Measurements from ENCODE around the gene C1QL1.
A peak's percentile ranks its signal among the peaks of the same experiment; 100 is the strongest.
"Not testable (repeated sequence)": the region's sequence is repeated elsewhere in the genome, so short reads cannot be mapped to it uniquely, and the experiment has no call there.

C1QL1 gene

DNA sequence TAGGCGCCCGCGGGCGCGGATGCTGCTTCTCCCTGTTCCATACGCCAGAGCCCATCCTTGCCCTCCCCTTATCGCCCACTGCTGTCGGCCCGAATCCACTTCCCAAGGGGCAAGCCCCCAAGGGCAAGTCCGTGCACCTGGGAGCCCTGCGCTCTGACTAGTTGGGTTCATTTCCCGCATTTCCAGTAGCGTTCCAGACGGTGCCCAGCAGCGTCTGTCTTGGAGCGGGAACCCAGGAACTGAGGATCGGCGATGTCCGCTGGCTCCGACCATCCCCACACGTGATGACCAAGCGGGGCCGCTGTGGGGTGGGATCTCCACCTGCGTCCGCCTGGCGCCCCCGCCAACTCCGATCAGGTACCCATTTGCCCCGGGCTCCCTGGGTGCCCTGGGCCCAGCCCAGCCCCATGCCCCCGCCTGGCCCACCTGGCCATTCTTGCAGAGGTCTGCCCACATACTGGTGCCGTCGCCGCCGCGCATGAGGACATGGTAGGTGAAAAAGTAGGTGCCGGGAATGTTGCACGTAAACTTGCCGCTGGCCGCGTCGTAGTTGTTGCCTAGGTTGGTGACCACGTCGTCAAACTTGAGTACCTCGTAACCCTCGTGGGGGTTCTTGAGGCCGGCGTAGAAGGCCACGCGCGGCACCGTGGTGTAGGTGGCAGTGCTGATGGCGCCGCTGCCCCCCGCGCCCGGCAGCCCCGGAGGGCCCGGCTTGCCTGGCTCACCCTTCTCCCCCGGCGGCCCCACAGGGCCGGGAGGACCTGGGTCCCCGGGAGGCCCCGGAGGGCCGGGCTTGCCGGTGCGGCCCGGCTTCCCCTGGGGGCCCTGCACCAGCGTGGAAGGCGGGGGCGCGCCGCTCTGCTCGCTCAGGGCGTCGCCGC lies 837 bp downstream of the C1QL1 start:
- DNase-seq (ENCODE audit: low read depth, low spot score): no peak
- H3K4me3 ChIP-seq (ENCODE audit: low read length): no peak overlapping the region; the same call in 1 of the 2 replicates

- no peak for DNase-seq (ENCODE audit: low read depth, low spot score)
- no peak overlapping the region for H3K4me3 ChIP-seq (ENCODE audit: low read length)
Observed at GRCh38 chr17:44966348-44967025, 1.6 kb downstream of the C1QL1 start.

GRCh38 chr17:44965481-44966234 lies 2.4 kb downstream of the C1QL1 start:
- no peak overlapping the region for H3K4me3 ChIP-seq (ENCODE audit: low read length)
- DNase-seq (ENCODE audit: low read depth, low spot score): no peak

DNA sequence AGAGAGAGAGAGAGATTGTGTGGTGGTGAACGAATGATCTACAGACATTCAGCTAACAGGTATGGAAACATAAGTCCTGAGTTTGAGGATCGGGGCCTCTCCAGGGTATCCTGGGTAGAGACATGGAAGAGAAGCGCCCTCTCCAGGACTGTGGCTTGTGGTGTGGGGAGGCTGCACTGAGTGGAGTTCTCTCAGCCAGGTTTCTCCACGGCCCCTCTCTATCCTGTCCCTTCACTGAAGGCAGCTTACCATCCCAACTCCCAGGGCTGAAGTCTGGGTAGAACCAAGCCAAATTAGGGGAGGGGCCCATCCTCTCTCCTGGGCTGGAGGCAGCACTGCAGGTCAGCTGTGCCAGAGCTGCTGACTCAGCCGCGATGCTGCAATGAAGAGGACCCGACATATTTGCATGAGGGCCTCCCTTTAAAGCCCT lies 6.2 kb downstream of the C1QL1 start:
- no peak for DNase-seq (ENCODE audit: low read depth, low spot score)

GRCh38 chr17:44960691-44961090 lies 7.4 kb downstream of the C1QL1 start:
- no peak for DNase-seq (ENCODE audit: low read depth, low spot score)
- H3K4me3 ChIP-seq (ENCODE audit: low read length): no peak overlapping the region

More for the DNA sequence above, 6.2 kb downstream of the C1QL1 start:
- H3K4me3 ChIP-seq (ENCODE audit: low read length): no peak overlapping the region

DNA sequence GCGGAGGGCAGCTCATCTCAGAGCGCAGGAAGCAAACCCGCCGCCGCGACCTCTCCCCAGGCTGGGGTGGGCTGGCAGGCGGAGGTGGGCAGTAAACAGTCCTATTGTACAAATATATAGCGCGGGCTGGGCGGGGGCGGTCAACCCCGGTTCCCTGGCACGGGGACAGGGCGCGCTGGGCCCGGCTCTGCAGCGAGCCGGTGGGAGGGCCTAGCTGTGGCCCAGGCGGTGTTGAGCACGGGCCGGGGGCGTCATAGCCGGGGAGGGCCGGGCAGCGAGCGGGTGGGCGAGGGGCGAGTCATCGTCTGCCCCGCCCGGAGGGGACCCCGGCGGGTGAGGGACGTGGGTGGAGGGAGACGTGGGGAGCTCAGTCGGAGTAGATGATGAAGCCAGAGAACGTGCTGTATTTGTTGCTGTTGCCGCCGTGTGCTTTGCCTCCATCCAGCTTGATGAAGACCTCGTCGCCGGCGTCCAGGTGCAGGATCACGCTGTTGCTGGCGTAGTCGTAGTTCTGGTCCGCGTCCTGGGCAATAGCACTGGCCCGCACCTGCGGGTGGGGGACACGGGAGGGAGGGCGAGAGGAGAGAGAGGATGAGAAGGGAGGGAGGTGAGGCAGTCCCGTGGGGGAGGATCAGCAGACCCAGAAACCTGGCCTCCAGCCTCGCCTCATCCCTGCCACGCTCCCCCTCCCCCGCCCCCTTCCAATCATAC lies 8.1 kb downstream of the C1QL1 start:
- no peak for DNase-seq (ENCODE audit: low read depth, low spot score)
- no peak overlapping the region for H3K4me3 ChIP-seq (ENCODE audit: low read length)

DNA sequence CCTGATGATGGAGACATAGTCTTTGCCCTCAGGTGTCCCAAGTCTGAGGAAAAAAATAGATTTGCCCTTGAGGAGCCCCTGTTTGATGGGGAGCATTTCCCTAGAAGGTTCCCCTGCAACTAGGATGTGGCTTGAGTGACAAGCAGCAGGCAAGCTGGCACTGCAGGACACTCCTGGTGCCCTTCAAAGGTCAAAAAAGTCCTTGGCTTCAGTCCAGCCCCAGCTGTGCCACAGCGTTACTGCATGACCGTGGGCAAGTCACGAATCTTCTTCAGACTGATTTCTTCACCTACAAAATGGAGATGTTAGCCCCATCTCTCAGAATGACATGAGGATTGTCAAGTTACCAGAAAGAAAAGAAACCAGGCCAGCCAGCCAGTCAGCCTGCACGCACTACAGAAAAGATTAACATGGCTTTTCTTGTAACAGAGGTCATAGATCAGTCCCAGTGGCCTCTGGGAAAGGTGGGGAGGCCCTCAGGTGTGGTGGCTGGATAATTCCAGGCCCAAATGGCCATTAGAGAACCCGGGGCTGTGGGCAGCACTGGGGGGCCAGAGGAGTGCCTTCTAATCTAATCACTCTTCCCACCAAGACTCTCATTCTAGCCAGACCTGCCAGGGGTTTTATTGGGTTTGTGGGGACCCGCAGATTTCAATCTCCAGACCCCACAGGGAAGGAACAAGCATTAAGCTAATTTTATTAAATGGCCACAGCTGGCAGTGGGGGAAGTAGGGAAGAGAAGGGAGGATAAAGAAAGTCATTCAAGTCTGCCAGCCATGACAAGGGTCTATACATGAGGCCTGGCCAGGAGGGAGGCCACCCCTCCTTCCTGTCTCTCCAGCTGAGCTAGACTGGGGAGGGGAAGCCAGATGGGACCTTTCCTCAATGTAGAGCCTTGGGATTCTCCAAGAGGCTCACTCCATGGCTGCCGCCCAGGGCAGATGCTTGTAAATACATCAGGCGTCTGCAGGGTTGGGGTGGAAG lies 10.8 kb downstream of the C1QL1 start:
- no peak for DNase-seq (ENCODE audit: low read depth, low spot score)
- H3K4me3 ChIP-seq (ENCODE audit: low read length): no peak overlapping the region

GRCh38 chr17:44955674-44956425 lies 12.3 kb downstream of the C1QL1 start:
- no peak for DNase-seq (ENCODE audit: low read depth, low spot score)
- H3K4me3 ChIP-seq (ENCODE audit: low read length): no peak overlapping the region

DNA sequence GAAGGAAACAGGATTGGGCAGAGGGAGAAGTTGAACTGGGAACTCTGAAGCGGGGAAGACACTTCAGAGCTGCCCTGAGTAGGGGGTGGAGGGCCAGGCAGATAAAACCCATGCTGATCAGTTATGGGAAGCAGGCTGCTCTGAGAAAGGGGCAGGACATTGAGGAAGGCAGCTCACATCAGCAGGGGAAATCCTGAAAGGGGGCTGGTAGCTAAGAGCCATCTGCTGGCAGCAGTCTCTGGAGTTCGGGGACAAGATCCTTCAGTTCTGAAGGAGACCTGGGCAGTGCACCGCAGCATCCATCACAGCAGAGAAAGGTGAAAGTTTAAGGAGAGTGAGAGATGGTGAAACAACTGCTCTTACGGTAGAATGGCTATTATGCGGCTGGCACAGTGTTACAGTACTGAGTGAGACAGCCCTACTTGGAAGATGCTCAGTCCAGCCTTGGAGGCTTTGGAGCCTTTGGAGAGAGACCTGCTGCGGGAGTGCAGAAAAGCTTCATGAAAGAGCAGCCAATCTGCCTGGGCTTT lies 15.1 kb downstream of the C1QL1 start:
- no peak overlapping the region for H3K4me3 ChIP-seq (ENCODE audit: low read length)
- DNase-seq (ENCODE audit: low read depth, low spot score): no peak

DNA sequence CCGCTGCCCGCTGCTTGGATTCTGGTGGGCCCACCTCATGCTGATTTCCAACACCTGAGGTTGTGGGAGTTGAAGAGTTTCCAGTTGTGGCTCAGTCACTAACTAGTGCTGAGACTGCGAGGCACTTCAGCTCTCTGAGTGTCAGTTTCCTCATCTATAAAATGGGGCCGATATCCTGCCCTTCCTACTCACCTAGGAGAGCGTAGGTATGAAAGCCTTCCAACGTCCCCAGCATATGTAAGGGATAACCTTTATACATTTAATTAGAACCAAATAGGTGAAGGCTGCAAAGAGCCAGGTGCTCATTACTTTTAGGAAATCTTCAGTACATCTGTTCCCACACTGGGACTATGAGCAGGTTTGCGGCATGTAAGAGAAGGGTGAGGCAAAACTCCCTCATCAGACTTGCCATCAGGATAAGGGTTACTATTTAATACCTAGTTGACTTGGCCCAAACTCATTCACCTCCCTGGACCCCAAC lies 19.7 kb downstream of the C1QL1 start:
- no peak for DNase-seq (ENCODE audit: low read depth, low spot score)
- peak overlapping the region; percentile 78 for H3K4me3 ChIP-seq (ENCODE audit: low read length)

- peak; percentile 98 for DNase-seq (ENCODE audit: low read depth, low spot score)
- peak within 1 kb of the TSS; percentile 78 for H3K4me3 ChIP-seq (ENCODE audit: low read length)
Observed at GRCh38 chr17:44947461-44948314, 20.4 kb downstream of the C1QL1 start, which contains the start of gene KIF18B. KIF18B (minus strand) TSS chr17:44947773; CDS start chr17:44936344, 11,429 bp downstream.

DNA sequence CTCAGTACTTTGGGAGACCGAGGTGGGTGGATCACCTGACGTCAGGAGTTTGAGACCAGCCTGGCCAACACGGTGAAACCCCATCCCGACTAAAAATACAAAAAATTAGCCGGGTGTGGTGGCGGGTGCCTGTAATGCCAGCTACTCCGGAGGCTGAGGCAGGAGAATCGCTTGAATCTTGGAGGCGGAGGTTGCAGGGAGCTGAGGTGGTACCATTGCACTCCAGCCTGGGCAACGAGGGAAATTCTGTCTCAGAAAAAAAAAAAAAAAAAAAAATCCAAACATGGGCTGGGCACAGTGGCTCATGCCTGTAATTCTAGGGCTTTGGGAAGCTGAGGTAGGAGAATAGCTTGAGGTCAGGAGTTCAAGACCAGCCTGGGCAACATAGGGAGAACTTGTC lies 22.5 kb downstream of the C1QL1 start:
- DNase-seq (ENCODE audit: low read depth, low spot score); H3K4me3 ChIP-seq (ENCODE audit: low read length): not testable (repeated sequence)

DNA sequence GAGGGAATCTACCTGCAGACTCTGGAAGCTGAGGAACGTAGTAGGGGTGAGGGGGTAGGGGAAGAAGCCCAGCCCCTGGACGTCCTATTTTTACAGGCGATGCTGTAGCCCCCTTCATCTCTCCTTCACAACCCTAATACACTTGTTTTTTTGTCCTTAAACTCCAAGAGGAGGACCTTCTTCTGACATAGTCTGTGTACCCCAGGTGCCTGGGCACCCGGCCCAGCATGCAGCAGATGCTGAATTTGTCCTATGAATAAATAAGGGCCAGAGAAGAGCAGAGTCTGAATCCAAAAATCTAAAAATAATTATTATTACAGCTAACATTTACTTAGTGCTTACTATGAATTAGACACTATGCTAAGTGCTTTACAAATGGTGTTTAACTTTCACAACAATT lies 25.6 kb downstream of the C1QL1 start:
- DNase-seq (ENCODE audit: low read depth, low spot score): no peak
- H3K4me3 ChIP-seq (ENCODE audit: low read length): no peak overlapping the region

GRCh38 chr17:44941712-44942331 lies 26.3 kb downstream of the C1QL1 start:
- no peak overlapping the region for H3K4me3 ChIP-seq (ENCODE audit: low read length)
- no peak for DNase-seq (ENCODE audit: low read depth, low spot score)

DNA sequence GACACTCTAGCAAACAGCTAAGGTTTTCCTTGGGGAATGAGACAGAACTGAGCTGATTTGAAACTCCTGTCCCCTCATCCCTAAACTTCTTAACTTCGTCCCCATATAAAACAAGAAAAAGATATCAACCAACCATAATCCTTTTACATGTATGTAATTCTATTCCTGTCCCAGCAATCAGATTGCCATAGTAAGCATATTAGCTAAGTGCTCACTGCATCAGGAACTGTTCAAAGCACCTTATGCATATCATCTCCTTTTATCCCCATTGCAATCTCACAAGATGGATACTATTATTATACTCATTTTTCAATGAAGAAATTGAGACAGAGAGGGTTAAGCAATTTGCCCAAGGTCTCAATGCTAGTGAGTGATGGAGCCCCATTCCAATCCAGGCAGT lies 27.3 kb downstream of the C1QL1 start:
- H3K4me3 ChIP-seq (ENCODE audit: low read length): no peak overlapping the region
- no peak for DNase-seq (ENCODE audit: low read depth, low spot score)

GRCh38 chr17:44940317-44940716 lies 27.8 kb downstream of the C1QL1 start:
- H3K4me3 ChIP-seq (ENCODE audit: low read length): no peak overlapping the region
- no peak for DNase-seq (ENCODE audit: low read depth, low spot score)

Measured in Jurkat, Clone E6-1 (cell line).